NCI-H2171 (cell line): Measurements from ENCODE around the gene SEZ6L2.
A peak's percentile ranks its signal among the peaks of the same experiment; 100 is the strongest.
"Not testable (repeated sequence)": the region's sequence is repeated elsewhere in the genome, so short reads cannot be mapped to it uniquely, and the experiment has no call there.

Experiments
- DNase-seq: peaks from one replicate; lab custom pipeline; 2025; lab: John Stamatoyannopoulos, UW

The SEZ6L2 gene

GRCh38 chr16:29891525-29892457, 7.6 kb downstream of the SEZ6L2 start:
- no peak for DNase-seq

- not testable (repeated sequence) for DNase-seq
Observed at GRCh38 chr16:29889372-29889771, 10.0 kb downstream of the SEZ6L2 start.

- DNase-seq = no peak
Observed at GRCh38 chr16:29883987-29884386, 15.4 kb downstream of the SEZ6L2 start.

GRCh38 chr16:29881050-29881449, 18.3 kb downstream of the SEZ6L2 start:
- no peak for DNase-seq

- no peak for DNase-seq
Observed at GRCh38 chr16:29878172-29878571, 21.2 kb downstream of the SEZ6L2 start.

GRCh38 chr16:29877266-29877961, 21.9 kb downstream of the SEZ6L2 start:
- DNase-seq = no peak

GRCh38 chr16:29876594-29877249, 22.6 kb downstream of the SEZ6L2 start:
- DNase-seq = no peak

- no peak for DNase-seq
Observed at GRCh38 chr16:29876217-29876593, 23.1 kb downstream of the SEZ6L2 start.

- no peak for DNase-seq
Observed at GRCh38 chr16:29875206-29875605, 24.1 kb downstream of the SEZ6L2 start.

- no peak for DNase-seq
Observed at GRCh38 chr16:29873319-29873718, 26.0 kb downstream of the SEZ6L2 start.

GRCh38 chr16:29871822-29872546, 27.4 kb downstream of the SEZ6L2 start:
- DNase-seq = no peak

- not testable (repeated sequence) for DNase-seq
Observed at GRCh38 chr16:29869067-29869466, 30.3 kb downstream of the SEZ6L2 start.

- no peak for DNase-seq
Observed at GRCh38 chr16:29868396-29869009, 30.8 kb downstream of the SEZ6L2 start.

- no peak for DNase-seq
Observed at GRCh38 chr16:29864205-29864604, 35.1 kb downstream of the SEZ6L2 start.

- DNase-seq = no peak
Observed at GRCh38 chr16:29863669-29863984, 35.7 kb downstream of the SEZ6L2 start.

- peak; percentile 97 for DNase-seq
Observed at GRCh38 chr16:29862884-29863668, 36.3 kb downstream of the SEZ6L2 start, which contains the start of gene CDIPT. Gene CDIPT, minus strand, starts transcription at chr16:29863226. Its CDS starts 369 bp downstream, at chr16:29862857.

- no peak for DNase-seq
Observed at GRCh38 chr16:29862383-29862883, 36.9 kb downstream of the SEZ6L2 start.

GRCh38 chr16:29860218-29860617, 39.1 kb downstream of the SEZ6L2 start:
- DNase-seq = no peak

- DNase-seq = no peak
Observed at GRCh38 chr16:29858974-29859373, 40.4 kb downstream of the SEZ6L2 start.

GRCh38 chr16:29858149-29858849, 41.1 kb downstream of the SEZ6L2 start:
- DNase-seq = no peak
